IMR-90 (cell line): ENCODE data around the gene NXF3. TPM values are rescaled to one million over a fixed set of nuclear protein-coding genes. Genes with fewer than 3 reads are reported as not detected.

Source experiments
- ATAC-seq: fragments of 200-7000 bp; cut with Tn5 transposase; 2 replicates; pipeline ENCODE4 v1.9.1; 2020; ENCODE audit warnings: low read depth, mild to moderate bottlenecking, moderate library complexity
- BruUV-seq: library from RNA; stranded (reverse); fragments of 400-500 nt; replicated peaks from 2 replicates; lab custom pipeline; 2021; lab: Mats Ljungman, UMichigan
- CTCF ChIA-PET: fragments of 300-600 bp; formaldehyde crosslinking; extraction: SDS; loops from one replicate; lab custom pipeline; 2021; ENCODE audit warnings: antibody characterized with exemption; lab: Yijun Ruan, JAX
- POLR2A ChIA-PET: fragments of 300-600 bp; sonication (Branson Sonifier 250); formaldehyde crosslinking; loops from one replicate; lab custom pipeline; 2022; ENCODE audit warnings: antibody characterized with exemption; ENCODE audit not compliant: unreplicated experiment; lab: Charles Lee
- DNase-seq: peaks from one replicate; pipeline ENCODE4 v3.0.0; 2013
- H2AFZ ChIP-seq: replicated peaks from 2 replicates; pipeline ENCODE3; 2013; ENCODE audit warnings: low read length, mild to moderate bottlenecking; ENCODE audit not compliant: poor library complexity
- H2AK5ac ChIP-seq: 2 replicates; pipeline ENCODE4 v1.6.1; 2013; ENCODE audit warnings: low read depth, low read length, inconsistent platforms
- H2AK9ac ChIP-seq: replicated peaks from 2 replicates; pipeline ENCODE3; 2013; ENCODE audit warnings: mild to moderate bottlenecking, low read depth, low read length, moderate library complexity; ENCODE audit not compliant: poor library complexity
- H2BK120ac ChIP-seq: 2 replicates; pipeline ENCODE4 v1.6.1; 2013; ENCODE audit warnings: low read depth, low read length, inconsistent platforms
- H2BK15ac ChIP-seq: 3 replicates; pipeline ENCODE4 v1.6.1; 2013; ENCODE audit warnings: low read depth, low read length, inconsistent platforms
- H2BK20ac ChIP-seq: 2 replicates; pipeline ENCODE4 v1.6.1; 2013; ENCODE audit warnings: low read depth, mild to moderate bottlenecking, inconsistent platforms, low read length, moderate library complexity
- H2BK5ac ChIP-seq: 2 replicates; pipeline ENCODE4 v1.6.1; 2013; ENCODE audit warnings: mild to moderate bottlenecking, low read depth, low read length, inconsistent platforms; ENCODE audit not compliant: poor library complexity, severe bottlenecking
- H3K14ac ChIP-seq: replicated peaks from 2 replicates; pipeline ENCODE4 v1.6.1; 2013; ENCODE audit warnings: low read depth, low read length, inconsistent platforms
- H3K18ac ChIP-seq: 2 replicates; pipeline ENCODE4 v1.6.1; 2013; ENCODE audit warnings: low read depth, low read length, control low read depth
- H3K23ac ChIP-seq: 2 replicates; pipeline ENCODE4 v1.6.1; 2013; ENCODE audit warnings: low read depth, low read length, inconsistent platforms
- H3K27ac ChIP-seq: 2 replicates; pipeline ENCODE4 v1.5.1; 2013; ENCODE audit warnings: mild to moderate bottlenecking, control low read depth, low read length; ENCODE audit not compliant: insufficient read depth
- H3K27me3 ChIP-seq: 2 replicates; pipeline ENCODE4 v1.6.1; 2013; ENCODE audit warnings: low read length; ENCODE audit not compliant: control insufficient read depth, insufficient read depth
- H3K36me3 ChIP-seq: 2 replicates; pipeline ENCODE4 v1.6.1; 2013; ENCODE audit warnings: low read length, mixed read lengths; ENCODE audit not compliant: control insufficient read depth, insufficient read depth
- H3K4ac ChIP-seq: 2 replicates; pipeline ENCODE4 v1.6.1; 2013; ENCODE audit warnings: low read depth, low read length, inconsistent platforms
- H3K4me1 ChIP-seq: 2 replicates; pipeline ENCODE4 v1.6.1; 2013; ENCODE audit warnings: low read length, mixed read lengths; ENCODE audit not compliant: control insufficient read depth, insufficient read depth
- H3K4me2 ChIP-seq: 2 replicates; pipeline ENCODE4 v1.6.1; 2013; ENCODE audit warnings: low read depth, mild to moderate bottlenecking, control low read depth, low read length, moderate library complexity
- H3K4me3 ChIP-seq: 2 replicates; pipeline ENCODE4 v1.5.1; 2013; ENCODE audit warnings: low read depth, mild to moderate bottlenecking, control low read depth, low read length, moderate library complexity; ENCODE audit not compliant: insufficient read depth
- H3K56ac ChIP-seq: 2 replicates; pipeline ENCODE4 v1.6.1; 2013; ENCODE audit warnings: low read length, inconsistent platforms; ENCODE audit not compliant: insufficient read depth; ENCODE audit errors: extremely low read depth
- H3K79me1 ChIP-seq, 2 experiments: 2 replicates each; pipeline ENCODE4 v1.6.1; 2013; ENCODE audit warnings: low read length in 2 of 2, inconsistent platforms in 1 of 2, low read depth in 1 of 2
- H3K9ac ChIP-seq: 2 replicates; pipeline ENCODE4 v1.6.1; 2013; ENCODE audit warnings: low read depth, low read length, control low read depth
- H3K9me1 ChIP-seq: 2 replicates; pipeline ENCODE4 v1.6.1; 2013; ENCODE audit warnings: low read length, inconsistent platforms; ENCODE audit not compliant: insufficient read depth
- H3K9me3 ChIP-seq: 2 replicates; pipeline ENCODE4 v1.6.1; 2013; ENCODE audit warnings: low read length; ENCODE audit not compliant: control insufficient read depth, insufficient read depth
- H4K20me1 ChIP-seq: 2 replicates; pipeline ENCODE4 v1.6.1; 2013; ENCODE audit warnings: low read length, inconsistent platforms; ENCODE audit not compliant: insufficient read depth
- H4K5ac ChIP-seq: 2 replicates; pipeline ENCODE4 v1.6.1; 2013; ENCODE audit warnings: mild to moderate bottlenecking, low read depth, low read length, control low read depth
- H4K8ac ChIP-seq, 2 experiments: 2 replicates each; pipeline ENCODE4 v1.6.1; 2013; ENCODE audit warnings: low read depth in 2 of 2, low read length in 2 of 2, control low read depth in 1 of 2, inconsistent platforms in 1 of 2
- H4K91ac ChIP-seq: 2 replicates; pipeline ENCODE4 v1.6.1; 2013; ENCODE audit warnings: low read depth, low read length, inconsistent platforms; ENCODE audit not compliant: insufficient read depth
- SMC3 ChIP-seq: fragments of 150-350 bp; IDR thresholded peaks from 2 replicates; pipeline ENCODE4 v1.6.1; 2016; ENCODE audit warnings: low read depth, mild to moderate bottlenecking, antibody characterized with exemption, low read length, moderate library complexity
- WGBS, 2 experiments: methylation state at CpG; one replicate each; pipeline versions ENCODE4 v1.1.5 to v1.1.7; 2013; ENCODE audit warnings: missing lambda C conversion rate in 2 of 2; ENCODE audit not compliant: insufficient read length in 1 of 2; ENCODE audit errors: extremely low coverage in 2 of 2; 5-methylcytosine and 5-hydroxymethylcytosine counted together
- dilution Hi-C: fragments of 300-500 bp; cut with HindIII; formaldehyde crosslinking; loops from one replicate; pipeline ENCODE4 v1.14.3; 2018; ENCODE audit warnings: low sequenced_read_pairs; ENCODE audit not compliant: unreplicated experiment
- in situ Hi-C: fragments of 300-500 bp; cut with MboI; formaldehyde crosslinking; loops from 3 replicates; pipeline ENCODE4 v1.14.3; 2019; ENCODE audit warnings: low sequenced_read_pairs, inconsistent platforms, mixed read lengths
- intact Hi-C: fragments of 100-400 bp; cut with micrococcal nuclease; formaldehyde crosslinking; loops from 2 replicates; pipeline ENCODE4 v1.10.0; 2022
- polyA plus RNA-seq, 3 experiments: library from polyadenylated mRNA; depleted of rRNA; stranded (reverse); fragments of >200 nt; gene quantifications; 2 replicates each; pipeline ENCODE4 v1.2.3, GENCODE V29; 2012; ENCODE audit warnings: low replicate concordance in 1 of 3
- total RNA-seq: library from RNA; depleted of rRNA; stranded (reverse); fragments of >200 nt; gene quantifications from 2 replicates; pipeline ENCODE4 v1.2.3, GENCODE V29; 2012

NXF3 gene
- total and polyA plus RNA-seq, 2 of the 4 experiments (the other 2 are of a cell fraction): not detected

- Histone ChIP-seq H2BK120ac (no peak overlapping the region), H4K20me1 (no peaks in the 10 kb centered on the region), H3K4me1 (no peaks in the 10 kb centered on the region), H2AK5ac (no peak overlapping the region), H3K23ac (no peak overlapping the region), H2AK9ac (no peak overlapping the region), H3K27ac (no peak overlapping the region), H3K4me2 (no peak overlapping the region), H3K4me3 (no peak overlapping the region), H3K36me3 (no peaks in the 10 kb centered on the region), H2BK15ac (no peak overlapping the region), H2BK5ac (no peak overlapping the region), H3K9me1 (no peaks in the 10 kb centered on the region), H3K9ac (no peak overlapping the region), H3K27me3 (no peaks in the 10 kb centered on the region), H2AFZ (no peak overlapping the region), H3K56ac (no peak overlapping the region), H3K14ac (no peak overlapping the region), H4K8ac (no peak overlapping the region), H2BK20ac (no peak overlapping the region), H3K18ac (no peak overlapping the region), H4K5ac (no peak overlapping the region), H3K79me1 (no peaks in the 10 kb centered on the region), H3K9me3 (no peaks in the 10 kb centered on the region), H4K91ac (no peak overlapping the region), H3K4ac (no peak overlapping the region)
- in situ Hi-C loops (no loop called here), dilution Hi-C loops (no loop called here), intact Hi-C loops (no loop called here)
- TF ChIP-seq SMC3: no peak
- CTCF ChIA-PET: no interaction called here
- no CpG with 5 or more reads among the region's 1 CpG for WGBS, 2 experiments
- DNase-seq (no peak), ATAC-seq (no peak)
- BruUV-seq: no TSS peak
- POLR2A ChIA-PET: no interaction called here
These were observed 26.3 kb downstream of the NXF3 start for GRCh38 chrX:103066606-103067005.
